Measurements from ENCODE around the gene TAX1BP3.

The TAX1BP3 gene

DNA sequence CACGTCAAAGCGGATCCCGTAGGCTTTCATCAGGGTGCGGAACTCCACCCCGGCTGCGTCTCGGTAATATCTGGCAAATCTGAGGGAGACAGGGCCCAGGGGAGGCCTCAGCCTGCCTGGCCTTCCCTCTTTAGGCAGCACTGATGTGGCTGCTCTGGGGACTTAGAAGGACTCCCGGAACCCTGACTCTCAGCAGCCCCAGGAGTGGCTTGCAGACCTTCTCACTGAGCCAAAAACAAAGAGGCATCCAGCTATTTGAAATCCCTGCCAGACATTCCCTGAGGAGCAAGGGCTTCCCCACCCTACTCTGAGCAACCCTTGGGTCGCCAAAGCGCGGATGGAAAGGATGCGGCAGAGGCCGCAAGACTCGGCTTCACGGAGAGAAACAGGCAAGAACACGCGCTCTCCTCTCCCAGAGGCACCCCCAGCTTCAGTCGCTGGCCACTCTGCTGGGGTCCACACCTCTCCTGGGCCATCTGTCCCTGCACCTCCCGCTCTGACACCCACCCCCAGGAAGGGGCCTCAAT is 19.7 kb upstream of the TAX1BP3 start:
- no peak for DNase-seq (ENCODE audit: low read depth)

DNA sequence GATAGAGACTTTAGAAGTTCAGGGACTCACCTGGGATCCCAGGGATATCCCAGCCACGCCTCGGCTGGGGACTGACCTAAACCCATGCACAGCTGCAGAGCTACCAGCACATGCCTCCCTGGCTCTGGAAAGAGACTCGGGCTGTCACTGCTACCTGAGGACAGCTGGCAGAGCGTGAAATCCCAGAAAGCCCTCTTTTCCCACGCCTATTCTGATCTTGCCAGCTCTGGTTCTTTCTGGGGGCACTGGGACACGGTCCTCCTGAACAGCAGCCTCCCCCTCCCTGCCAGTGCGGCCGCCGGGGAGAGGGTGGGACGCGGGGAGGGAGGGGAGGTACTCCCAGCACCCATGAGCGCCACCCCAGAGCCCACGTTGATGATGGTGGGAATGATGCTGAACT is 16.8 kb upstream of the TAX1BP3 start:
- DNase-seq (ENCODE audit: low read depth) = no peak

DNA sequence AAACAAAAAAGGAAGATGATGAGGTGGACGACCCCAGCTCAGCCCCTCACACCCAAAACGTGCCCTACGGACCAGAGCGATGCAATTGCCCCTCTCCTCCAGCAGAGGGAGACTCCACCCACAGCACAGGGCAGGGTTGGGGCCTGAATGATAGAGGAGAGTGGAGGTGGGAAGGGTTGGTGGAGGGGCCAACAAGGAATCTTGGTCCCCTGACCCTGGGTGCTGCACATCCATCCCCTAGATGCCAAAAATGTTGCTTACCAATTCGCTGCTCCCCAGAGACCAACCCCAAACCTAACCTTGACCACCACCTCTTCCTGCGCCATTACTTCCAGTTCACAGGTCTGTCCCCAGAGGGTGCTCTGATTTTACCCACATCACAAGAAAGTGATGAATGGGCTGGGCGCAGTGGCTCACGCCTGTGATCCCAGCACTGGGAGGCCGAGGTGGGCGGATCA is 14.7 kb upstream of the TAX1BP3 start:
- peak; percentile 49 for DNase-seq (ENCODE audit: low read depth)

- no peak for DNase-seq (ENCODE audit: low read depth)
Observed at GRCh38 chr17:3682033-3682432, 13.7 kb upstream of the TAX1BP3 start.

DNA sequence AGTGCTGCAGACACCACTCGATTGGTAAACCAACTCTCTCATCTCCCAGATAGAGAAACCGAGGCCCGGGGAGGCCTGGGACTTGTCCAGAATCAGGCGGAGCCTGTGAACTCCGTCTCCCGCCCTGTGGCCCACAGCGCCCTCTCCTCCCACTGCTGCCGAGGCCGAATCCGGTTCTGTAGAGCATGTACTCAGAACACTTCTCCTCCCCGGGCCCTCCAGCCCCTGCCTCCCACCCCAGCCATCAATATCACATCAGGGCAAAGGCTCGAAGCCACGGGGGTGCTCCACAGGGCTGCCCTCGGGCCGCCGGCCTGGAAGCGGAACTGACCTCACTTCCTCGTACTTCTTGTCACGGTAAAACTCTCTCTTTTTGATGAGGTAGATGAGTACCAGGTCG is 13.2 kb upstream of the TAX1BP3 start:
- no peak for DNase-seq (ENCODE audit: low read depth)

DNA sequence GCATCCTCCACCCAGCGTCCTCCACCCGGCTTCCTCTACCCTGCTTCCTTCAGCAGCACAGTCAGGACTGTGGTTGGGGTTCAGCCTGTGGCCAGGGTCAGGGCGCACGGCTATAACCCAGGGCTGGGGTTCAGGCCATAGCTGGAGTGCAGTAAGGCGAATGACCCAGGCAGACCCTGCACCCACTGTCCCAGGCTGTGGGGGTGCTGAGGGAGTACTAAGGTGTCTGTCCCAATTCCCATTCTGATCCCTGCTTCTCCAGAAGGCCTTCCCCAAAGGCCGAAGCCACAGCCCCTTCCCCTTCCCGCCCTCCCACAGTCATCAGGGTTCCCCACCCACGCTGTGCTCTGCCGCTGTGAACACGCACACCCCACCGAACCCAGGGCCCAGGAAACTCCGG is 12.7 kb upstream of the TAX1BP3 start:
- DNase-seq (ENCODE audit: low read depth) = no peak

GRCh38 chr17:3679531-3680126 is 11.3 kb upstream of the TAX1BP3 start:
- no peak for DNase-seq (ENCODE audit: low read depth)

GRCh38 chr17:3678821-3679530 is 10.6 kb upstream of the TAX1BP3 start:
- DNase-seq (ENCODE audit: low read depth) = no peak

DNA sequence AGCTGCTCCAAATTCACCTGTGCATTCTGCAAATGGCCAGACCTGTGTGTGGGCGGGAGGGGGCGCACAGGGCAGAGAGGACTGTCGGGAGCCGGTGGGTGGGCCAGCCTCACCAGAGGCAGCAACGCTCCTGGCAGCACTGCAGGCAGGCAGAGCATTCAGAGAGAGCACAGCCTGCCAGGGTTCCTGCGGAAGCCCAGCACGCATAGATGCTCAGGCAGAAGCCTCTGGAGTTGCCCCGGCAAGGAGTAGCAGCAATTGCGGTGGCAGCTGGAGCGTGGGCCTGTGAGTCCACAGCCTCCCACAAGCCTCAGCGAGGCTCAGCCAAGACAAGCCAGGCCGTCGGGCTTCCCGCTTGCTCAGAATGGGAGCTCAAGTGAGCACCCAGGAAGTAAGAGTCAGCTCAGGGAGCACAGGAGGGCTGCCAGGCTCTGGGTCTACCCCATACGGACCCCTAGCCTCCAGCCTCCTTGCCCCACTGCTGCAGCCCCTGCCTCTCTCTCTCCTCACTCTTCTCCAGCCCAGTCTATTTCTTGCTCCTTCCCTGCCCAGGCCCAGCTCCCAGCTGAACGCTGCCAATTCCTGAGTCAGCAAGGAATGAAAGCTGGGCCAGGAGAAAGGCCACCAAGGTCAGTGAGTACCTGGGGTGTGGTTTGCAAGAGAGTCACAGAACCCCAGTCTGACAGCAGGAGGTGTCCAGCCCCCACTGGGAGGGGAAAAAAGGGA is 9.9 kb upstream of the TAX1BP3 start:
- DNase-seq (ENCODE audit: low read depth) = no peak

GRCh38 chr17:3675886-3676285 is 7.5 kb upstream of the TAX1BP3 start:
- no peak for DNase-seq (ENCODE audit: low read depth)

GRCh38 chr17:3672571-3672970 is 4.2 kb upstream of the TAX1BP3 start:
- DNase-seq (ENCODE audit: low read depth) = no peak

DNA sequence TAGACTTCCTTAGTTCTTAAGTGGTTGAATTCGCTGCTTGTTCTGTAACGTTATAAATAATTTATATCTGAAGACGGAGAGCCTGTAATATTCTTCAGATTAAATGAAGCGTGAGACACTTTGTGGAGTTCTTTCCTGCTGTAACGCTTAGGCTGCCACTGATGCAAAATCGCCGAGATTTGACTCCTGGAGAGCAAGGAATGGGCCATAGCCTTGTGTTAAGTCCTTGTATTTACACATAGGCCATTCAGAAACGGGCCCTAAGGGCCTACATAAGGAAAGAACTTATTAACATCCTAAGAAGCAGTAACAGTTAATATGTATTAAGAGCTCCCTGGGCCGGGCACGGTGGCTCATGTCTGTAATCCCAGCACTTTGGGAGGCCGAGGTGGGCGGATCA is 1.2 kb upstream of the TAX1BP3 start:
- no peak for DNase-seq (ENCODE audit: low read depth)

- no peak for DNase-seq (ENCODE audit: low read depth)
Observed at GRCh38 chr17:3669085-3669347, 638 bp upstream of the TAX1BP3 start.

DNA sequence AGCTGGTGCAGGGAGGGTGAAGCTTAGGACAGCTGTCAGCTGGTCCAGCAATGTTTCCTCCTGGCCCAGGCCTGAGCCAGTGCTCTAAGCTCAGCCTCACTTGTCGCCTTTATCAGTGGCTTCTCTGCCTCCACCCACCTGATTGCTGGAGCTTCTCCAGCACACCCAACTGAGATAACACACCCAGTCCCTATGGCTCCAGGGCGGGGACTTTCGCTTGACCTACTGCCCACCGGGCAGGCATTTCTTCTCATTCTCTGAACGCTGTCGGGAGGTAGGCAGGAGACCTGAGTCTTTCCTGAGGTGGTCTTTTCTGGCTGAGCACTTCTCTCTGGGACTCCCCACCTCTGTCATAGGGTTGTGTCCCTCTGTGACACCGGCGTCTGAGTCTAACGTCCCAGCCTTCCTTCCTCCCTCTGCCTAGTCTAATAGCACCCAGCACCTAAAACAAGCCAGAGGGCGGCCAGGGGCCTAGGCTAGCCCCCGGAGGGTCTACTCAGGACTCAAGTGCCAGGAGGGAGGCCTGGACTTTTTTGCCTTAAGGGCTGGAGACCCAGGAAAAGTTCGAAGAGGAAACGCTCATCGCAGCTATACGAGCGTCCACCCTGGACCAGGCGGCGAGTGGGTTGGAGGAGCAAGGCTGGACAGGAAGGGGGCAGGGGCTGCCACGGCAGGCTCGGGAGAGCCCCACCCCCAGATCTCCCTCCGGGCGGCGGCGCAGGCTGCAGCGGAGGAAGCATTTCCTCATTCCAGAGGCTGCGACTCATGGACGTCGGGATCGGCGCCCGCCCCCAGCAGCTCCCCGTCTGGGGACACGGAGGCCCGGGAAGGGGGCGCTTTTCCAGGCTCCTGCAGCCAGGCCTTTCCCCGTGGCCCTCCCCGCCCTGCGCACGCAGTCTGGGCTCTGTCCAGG is 756 bp downstream of the TAX1BP3 start:
- DNase-seq (ENCODE audit: low read depth) = no peak

GRCh38 chr17:3666516-3666915 is 1.9 kb downstream of the TAX1BP3 start:
- DNase-seq (ENCODE audit: low read depth) = no peak

GRCh38 chr17:3665834-3666233 is 2.5 kb downstream of the TAX1BP3 start:
- no peak for DNase-seq (ENCODE audit: low read depth)

GRCh38 chr17:3663102-3664011 is 5.0 kb downstream of the TAX1BP3 start:
- DNase-seq (ENCODE audit: low read depth) = no peak

- no peak for DNase-seq (ENCODE audit: low read depth)
Observed at GRCh38 chr17:3660311-3660891, 8.0 kb downstream of the TAX1BP3 start.

DNA sequence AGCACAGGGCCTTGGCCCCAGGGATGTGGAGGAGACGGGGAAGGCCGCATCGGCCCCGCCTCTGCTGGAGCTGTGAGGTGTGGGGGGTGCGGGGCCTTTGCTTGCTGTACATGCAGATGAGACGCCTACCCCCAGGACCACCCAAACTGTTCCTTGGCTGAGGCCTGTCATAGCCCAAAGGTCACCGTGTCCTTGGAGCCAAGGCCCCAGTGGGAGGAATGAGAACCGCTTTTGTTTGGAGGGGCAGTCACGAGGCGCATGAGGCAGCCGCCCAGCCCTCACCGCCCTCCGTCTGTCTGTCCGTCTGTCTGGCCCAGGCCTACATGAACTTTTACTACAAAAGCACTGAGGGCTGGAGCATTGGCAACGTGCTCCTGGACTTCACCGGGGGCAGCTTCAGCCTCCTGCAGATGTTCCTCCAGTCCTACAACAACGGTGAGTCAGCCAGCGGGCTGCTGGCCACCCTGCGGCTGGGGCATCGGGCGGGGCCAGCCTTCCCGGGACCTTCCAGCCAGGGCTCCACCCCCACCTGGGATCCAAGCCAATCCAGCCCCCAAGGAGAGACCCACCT is 8.8 kb downstream of the TAX1BP3 start:
- no peak for DNase-seq (ENCODE audit: low read depth)

DNA sequence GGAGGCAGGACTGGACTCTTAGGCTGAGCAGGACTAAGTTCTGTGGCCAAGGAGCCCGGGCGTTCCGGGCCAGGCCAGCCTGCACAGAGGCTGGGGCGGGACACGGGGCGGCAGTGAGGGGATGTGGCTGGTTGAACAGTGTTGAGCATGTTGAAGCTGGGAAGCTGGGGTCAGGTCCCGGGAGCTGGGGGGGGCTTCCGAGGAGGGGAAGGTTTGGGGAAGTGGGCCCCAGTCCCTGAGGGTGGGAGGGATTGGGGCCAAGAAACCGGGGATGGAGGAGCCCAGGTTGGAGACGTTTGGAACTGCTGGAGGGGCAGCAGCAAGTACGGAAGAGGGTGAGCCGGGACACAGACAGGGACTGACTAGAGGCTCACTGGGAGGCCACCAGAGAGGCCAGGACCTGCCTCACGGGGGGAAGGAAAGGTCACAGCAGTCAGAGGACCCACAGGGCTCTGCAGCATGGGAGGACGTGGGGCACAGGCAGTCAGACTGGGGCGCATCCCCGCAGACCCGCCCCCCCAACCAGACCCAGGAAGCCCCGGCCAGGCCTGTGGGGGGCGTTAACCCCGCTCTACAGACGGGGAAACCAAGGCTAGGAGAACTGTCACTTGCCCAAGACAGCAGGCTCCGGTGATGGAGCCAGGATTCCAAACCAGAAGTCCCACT is 9.5 kb downstream of the TAX1BP3 start:
- no peak for DNase-seq (ENCODE audit: low read depth)

Measured in activated T-cell treated with anti-CD3 and anti-CD28 coated beads for 24 hours (primary cell).